ENCODE measurements around the gene LRG1.

- TF ChIP-seq CTCF (IDR thresholded peaks at IDR 0.05) (no peak), POLR2A (IDR thresholded peaks at IDR 0.05) (no peak)
Measured at GRCh38 chr19:4543842-4544647, 4.2 kb upstream of the LRG1 start.
